Urothelium cell line (cell line): ENCODE data around the gene CCDC137.

Experiments
- DNase-seq: peaks from one replicate; pipeline ENCODE4 v3.0.0; 2011; ENCODE audit warnings: low spot score, mixed read lengths
- FAIRE-seq: peaks from 2 replicates; lab custom pipeline; 2011; peaks lifted over from hg19 to GRCh38; lab: Jason Lieb, UNC

CCDC137 gene

DNA sequence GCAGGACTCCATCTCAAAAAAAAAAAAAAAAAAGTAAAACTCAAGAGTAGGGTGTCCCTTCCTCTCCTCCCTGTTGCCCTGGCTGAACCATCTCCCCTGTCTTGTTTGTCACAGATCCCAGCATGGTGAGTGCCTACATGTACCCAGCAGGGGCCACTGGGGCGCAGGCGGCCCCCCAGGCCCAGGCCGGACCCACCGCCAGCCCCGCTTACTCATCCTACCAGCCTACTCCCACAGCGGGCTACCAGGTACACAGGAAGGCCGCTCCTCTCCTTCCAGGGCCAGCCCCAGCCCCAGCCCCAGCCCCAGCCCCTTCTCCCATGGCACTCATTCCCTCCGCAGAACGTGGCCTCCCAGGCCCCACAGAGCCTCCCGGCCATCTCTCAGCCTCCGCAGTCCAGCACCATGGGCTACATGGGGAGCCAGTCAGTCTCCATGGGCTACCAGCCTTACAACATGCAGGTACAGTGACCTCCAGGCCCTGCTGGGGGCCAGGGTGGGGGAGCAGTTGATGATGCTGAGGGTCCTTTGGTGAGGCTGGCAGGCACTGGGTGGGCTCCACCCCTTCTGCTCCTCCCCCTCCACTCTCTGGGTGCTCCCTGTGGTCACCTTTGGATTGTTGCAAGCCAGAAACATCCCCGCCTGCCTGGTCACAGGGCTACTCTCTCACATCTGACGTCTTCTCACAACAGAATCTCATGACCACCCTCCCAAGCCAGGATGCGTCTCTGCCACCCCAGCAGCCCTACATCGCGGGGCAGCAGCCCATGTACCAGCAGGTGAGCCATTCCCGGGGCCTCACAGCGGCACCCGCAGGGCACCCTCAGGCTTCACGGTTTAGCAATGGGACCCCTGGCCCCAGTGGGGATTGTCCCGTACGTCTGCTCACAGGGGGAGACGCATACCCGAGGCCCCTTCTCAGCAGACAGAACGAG is 34.1 kb downstream of the CCDC137 start:
- DNase-seq, result no peak
- FAIRE-seq, result no peak

DNA sequence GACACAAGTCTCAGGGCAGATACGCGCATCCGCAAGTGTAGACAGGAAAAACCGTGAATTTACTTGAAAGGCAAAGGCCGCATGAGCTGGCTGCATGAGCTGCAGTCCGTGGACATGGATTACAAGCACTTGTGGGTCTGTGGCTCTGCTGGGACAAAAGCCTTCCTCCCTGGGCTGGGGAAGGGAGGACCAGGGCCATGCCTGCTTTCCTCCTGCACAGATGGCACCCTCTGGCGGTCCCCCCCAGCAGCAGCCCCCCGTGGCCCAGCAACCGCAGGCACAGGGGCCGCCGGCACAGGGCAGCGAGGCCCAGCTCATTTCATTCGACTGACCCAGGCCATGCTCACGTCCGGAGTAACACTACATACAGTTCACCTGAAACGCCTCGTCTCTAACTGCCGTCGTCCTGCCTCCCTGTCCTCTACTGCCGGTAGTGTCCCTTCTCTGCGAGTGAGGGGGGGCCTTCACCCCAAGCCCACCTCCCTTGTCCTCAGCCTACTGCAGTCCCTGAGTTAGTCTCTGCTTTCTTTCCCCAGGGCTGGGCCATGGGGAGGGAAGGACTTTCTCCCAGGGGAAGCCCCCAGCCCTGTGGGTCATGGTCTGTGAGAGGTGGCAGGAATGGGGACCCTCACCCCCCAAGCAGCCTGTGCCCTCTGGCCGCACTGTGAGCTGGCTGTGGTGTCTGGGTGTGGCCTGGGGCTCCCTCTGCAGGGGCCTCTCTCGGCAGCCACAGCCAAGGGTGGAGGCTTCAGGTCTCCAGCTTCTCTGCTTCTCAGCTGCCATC is 34.9 kb downstream of the CCDC137 start:
- DNase-seq, result no peak
- no peak for FAIRE-seq

DNA sequence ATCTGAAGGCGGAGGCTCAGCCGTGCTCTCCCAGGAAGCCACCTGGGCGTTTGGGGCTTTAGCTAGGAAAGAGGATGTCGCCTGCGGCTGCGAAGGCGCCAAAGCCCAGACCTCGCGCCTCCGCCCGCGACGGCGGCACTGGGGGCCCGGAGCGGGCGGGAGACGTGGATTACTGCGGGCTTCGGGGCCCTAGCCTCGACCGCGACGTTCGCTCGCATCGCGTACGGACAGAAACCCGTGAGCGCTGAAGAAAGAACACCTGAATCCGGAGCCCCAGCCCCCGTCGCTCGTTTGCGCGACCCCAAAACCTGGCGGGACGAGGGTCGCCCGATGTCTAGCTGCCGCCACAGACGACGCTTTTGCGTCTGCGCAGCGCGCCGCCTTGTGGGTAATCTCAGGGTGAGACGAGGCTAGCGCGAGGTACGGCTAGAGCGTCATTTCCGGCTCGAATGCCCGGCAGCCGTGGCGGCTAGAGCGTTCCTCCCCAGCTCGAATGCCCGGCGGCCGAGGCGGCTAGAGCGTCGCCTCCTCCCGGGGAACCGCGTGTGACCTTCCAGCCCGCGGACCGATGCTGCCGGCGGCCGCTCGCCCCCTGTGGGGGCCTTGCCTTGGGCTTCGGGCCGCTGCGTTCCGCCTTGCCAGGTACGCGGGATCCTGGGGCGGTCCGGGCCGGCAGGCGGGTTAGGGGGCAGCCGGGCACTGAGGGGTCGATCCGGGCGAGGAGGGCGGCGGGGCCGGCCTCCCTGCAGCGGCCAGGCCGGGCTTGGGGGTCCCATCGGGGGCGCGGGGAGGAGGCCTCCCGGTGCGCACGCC is 36.6 kb downstream of the CCDC137 start, which contains the start of gene MRPL12:
Gene MRPL12, plus strand, starts transcription at position 434 of the 813 bp plus-strand sequence. Its CDS starts 135 bp downstream, at position 569.
- FAIRE-seq (peak; percentile 98), DNase-seq (peak; percentile 99)

DNA sequence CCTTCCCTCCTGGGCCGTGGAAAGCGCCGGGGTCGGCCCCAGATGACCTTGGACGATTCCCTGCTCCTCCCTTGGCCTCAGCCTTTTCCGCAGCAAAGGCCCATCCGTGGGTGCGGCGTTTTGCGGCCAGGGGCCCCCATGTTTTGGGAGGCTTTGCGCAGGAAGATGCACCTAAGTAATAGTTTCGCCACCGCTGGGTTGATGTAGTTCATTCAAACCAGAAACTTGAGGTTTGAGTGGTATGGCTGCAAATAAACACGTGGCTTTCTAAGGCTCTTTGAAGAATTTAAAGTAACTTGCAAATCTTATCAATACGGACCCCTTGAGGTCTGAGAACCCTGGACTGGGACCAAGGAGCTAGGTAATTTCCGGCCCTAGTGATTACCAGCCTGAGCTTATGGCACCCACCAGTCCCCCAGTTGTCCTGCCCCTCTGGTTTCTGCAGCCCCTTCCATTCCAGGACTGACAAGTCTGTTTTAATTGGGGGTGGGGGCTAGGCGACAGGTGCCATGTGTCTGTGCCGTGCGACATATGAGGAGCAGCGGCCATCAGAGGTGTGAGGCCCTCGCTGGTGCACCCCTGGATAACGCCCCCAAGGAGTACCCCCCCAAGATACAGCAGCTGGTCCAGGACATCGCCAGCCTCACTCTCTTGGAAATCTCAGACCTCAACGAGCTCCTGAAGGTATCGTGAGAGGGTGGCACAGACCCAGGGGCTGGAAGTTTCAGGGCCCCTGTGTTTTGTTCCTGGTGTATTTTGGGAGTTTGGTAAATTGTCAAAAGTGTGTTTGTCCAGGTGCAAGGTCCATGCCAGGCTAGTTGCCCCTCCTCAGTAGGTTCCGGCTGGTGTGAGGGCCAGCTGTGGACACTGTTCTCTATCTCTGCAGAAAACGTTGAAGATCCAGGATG is 37.5 kb downstream of the CCDC137 start:
- FAIRE-seq (no peak), DNase-seq (no peak)

DNA sequence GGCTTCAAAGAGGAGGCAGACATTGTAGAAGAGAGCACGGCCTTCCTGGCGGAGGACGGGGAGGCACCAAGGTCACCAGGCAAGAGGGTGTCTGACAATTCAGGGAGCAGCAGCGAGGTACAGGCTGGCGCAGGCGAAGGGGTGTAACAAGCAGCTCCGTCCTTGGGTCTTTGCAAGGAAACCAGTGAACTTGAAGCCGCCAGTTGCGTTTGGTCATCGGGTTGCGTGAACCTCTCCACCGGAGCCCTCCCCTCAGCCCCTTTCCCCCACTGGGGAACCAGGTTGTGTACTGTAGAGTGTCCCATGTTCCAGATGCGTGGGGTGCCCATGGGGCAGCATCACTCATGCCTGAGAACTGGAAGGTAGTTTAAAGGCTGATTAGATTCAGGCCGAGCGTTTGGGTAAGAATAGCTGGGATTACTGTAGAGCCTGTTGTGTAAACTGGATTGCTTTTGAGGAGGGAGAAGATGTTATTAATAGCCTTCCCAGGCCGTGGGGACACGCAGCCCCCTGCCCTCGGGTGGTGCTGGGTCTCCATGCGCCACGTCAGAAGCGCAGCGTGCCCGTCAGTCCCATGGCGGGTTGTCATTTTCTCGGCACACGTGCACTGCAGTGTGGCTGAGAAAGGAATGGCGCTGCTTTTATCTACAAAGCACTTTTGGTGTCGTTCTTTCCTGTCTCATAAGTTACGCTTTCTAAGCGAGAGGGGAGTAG is 39.1 kb downstream of the CCDC137 start:
- DNase-seq (no peak), FAIRE-seq (no peak)

DNA sequence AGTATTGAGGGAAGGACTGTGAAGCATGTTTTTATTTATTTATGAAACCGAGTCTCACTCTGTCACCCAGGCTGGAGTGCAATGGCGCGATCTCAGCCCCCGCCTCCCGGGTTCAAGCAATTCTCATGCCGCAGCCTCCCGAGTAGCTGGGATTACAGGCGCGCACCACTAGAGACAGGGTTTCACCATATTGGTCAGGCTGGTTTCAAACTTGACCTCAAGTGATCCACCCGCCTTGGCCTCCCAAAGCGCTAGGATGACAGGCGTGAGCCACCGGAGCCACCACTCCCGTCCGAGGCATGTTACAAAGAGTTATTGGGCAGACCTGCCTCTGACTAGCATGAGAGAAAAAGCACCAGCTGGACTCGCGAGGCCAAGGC is 39.7 kb downstream of the CCDC137 start:
- no peak for DNase-seq
- FAIRE-seq, result no peak

DNA sequence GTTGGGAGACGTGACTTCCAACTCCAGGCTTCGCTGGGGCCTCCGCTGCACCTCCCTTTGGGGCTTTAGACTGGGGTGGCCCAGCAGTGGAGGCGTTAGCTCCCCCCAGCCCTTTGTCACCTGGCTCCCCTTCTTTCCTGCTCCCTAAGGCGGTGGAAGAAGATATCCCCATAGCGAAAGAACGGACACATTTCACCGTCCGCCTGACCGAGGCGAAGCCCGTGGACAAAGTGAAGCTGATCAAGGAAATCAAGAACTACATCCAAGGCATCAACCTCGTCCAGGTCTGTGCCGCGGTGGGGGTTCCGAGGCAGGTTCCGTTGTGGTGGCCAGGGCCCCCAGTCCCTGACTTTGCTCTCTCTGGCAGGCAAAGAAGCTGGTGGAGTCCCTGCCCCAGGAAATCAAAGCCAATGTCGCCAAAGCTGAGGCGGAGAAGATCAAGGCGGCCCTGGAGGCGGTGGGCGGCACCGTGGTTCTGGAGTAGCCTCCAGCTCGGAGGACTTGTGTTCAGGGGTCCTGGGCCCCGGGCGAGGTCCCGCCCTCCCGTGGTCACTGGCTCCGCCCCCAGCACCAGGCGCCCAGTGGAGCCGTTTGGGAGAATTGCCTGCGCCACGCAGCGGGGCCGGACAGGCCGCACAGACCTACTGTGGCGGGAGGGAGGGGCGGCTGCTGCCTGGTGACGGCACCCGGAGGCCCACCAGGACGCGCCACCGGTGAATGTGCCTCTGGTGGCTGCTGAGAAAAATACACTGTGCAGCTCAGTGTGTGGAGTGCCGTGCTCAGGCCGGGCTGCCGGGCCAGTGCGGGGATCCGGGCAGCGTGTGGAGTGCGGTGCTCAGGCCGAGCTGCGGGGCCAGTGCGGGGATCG is 40.5 kb downstream of the CCDC137 start:
- FAIRE-seq (peak; percentile 17), DNase-seq (no peak)

DNA sequence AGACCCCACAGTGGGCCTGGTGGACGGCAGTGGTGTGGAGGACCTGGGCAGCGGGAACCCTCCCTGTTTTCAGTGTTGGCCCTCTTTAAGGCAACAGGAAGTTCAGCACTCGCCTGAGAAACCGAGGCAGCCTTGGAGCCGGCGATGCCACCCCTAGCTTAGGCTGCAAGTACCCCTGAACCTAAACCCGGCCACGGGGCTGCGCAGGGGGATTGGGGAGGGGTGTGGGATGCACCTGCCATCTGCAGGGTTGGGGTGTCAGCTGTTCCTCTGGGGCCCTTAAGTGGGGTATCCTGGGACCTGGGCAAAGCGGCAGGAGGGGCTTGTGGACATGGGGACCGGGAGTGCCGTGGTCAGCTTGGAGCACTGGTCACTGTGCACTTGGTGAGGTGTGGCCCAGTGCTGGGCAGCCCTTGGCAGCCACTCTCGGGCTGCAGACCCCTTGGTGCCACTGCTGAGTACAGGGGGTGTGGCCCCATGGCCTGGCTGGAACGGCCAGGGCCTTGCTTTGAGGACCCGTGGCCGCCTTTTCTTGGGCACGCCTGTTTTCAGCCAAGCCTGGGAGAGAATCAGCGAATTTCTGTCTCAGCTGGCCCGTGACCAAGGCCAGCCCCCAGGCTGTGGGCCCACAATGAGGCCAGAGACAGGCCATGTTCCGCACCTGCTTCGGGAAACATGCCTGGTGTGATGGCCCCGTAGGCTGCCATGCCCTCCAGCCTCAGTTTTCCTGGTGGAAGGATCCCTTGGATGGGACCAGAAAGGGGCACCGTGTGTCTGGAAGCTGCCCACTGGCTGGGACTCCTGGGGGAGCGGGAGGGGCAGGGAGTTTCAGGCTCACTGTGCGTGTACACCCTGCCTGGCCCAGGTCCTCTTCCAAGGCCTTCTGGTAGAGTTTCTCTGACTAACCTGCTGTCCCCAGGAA is 41.4 kb downstream of the CCDC137 start:
- FAIRE-seq (no peak), DNase-seq (no peak)

DNA sequence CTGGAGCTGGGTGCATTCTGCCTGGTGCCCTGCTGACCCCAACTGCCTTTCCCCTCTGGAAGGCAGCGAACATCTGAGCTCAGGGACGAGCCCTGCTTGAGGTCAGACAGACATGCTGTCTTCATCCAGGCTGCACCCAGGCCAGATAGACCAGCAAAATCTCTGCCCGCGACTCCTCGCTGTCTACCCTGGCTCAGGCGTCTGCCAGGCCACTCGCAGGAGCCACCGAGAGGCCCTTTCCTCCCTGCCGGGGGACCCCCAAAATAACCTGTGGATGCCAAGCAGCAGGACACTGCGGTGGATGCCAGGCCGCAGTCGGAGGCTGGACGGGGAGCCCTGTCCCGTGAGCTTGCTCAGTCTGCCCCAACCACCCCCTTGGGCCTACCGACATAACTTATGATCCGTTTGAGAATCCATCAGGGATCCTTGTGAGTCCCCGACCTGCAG is 42.2 kb downstream of the CCDC137 start:
- DNase-seq (no peak), FAIRE-seq (no peak)

DNA sequence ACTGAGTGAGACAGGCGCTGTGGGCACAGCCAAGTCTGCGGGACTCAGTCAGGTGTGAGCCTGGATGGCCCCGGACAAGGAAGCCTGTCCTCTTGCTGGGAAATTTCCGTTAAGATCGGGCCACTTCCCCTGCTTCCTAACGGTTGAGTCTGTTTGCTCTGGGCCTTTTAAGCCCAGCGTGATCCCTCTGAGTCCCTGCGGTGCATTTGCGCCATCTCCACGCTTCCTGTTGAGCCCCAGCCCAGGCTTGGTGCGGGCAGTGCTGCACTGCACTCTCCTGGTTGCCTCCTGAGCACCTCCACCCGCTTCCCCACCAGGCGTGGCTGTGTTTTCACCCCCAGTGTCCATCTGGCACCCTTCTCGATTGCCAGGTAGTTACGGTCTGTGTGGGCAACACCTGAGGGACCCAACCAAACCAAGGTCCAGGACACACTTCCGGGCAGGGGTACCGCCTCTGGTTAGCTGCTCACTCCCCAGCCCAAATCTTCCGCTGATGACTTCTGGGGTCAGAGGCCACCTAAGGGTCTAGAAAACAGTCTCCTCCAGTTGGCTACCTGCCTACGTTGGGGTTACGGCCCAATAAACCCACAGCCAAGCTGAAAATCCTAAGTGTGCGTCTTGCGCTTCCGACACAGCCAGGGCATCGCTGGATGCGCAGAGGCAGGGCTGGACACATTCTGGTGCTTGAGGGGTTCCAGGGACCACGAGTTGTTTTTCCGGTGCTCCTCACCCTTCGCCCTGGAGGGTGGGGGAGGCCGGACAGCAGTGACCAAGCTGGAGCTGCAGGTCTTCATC is 44.2 kb downstream of the CCDC137 start:
- FAIRE-seq (no peak), DNase-seq (no peak)

DNA sequence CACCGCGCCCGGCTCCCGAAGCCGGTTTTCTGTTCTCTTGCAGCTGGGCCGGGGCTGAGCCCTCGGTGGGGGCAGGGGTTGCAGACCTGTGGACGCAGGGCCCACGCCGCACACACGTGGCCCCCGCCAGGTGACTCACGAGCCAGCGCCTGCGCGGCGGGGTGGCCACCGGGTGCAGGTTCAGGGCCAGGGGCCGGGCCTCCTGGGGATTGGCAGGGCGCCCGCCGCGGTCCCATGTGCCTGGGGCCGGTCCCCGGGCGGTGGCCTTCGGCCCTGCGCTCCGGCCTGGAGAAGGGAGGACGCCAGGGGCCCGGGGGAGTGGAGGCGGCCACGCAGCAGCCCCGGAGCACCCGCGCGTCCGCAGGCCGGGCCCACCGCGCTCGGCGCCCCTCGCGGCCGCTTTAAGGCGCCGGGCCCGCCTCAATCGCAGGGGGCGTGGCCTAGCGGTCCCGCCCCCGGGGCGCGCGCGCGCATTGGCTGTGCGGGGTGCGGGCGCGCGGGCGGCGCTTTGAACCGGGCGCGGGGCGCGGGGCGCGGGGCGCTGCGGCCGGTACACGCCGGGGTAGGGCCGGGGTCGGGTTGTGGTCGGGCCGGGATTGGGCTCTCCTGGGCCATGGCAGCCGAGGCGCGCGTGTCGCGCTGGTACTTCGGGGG is 45.4 kb downstream of the CCDC137 start, which contains the start of gene SLC25A10:
Gene SLC25A10, plus strand, starts transcription at position 471 of the 654 bp plus-strand sequence. Its CDS starts 143 bp downstream, at position 614.
- FAIRE-seq (no peak), DNase-seq (peak; percentile 97)

DNA sequence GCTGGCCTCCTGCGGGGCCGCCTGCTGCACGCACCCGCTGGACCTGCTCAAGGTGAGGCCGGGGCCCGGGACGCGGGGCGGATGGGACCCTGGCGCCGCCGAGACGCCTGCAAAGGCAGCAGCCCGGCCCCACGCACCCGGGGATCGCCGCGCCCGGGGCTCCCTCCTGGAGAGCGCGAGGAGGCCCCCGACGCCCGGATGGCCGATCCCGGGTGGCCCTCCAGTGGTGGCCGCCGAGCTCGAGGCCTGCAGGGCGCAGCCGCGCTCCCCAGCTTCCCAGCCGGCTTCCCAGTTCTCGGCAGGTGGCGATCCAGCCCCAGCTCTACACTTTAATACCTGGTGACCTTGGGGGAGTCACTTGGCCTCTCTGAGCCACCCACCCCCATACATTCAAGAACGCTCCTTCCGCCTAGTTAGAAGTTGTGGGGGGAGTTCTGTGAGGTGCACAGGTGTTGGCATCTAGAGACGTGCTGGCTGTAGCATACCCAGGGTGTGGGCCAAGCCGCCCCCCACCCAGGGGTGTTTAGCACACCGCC is 46.0 kb downstream of the CCDC137 start:
- DNase-seq (peak; percentile 76), FAIRE-seq (no peak)

DNA sequence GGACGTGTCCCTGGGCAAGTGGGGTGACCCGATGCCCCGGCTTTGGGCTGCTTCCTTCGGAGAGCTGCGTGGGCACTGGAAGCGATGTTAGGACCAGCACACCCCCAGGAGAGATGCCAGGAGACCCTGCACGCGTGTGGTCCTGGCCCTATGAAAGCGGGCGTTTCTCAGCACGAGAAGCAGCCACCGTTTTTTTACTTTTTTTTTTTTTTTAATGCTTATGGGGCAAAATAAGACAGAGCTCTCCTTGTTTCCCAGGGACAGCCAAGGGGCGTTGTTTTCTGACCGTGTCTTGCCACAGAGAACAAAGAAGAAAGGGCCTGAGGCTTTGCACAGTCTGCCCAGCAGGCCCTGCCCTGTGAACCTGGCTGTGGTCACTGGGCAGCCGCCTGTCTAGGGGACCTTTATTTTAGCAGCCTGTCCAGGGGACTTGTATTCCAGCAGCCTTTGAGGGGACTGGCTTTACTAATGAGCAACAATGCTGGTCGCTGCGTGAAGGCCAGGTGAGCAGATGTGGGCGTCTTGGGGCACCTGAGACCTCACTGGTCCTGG is 46.5 kb downstream of the CCDC137 start:
- FAIRE-seq (no peak), DNase-seq (no peak)

DNA sequence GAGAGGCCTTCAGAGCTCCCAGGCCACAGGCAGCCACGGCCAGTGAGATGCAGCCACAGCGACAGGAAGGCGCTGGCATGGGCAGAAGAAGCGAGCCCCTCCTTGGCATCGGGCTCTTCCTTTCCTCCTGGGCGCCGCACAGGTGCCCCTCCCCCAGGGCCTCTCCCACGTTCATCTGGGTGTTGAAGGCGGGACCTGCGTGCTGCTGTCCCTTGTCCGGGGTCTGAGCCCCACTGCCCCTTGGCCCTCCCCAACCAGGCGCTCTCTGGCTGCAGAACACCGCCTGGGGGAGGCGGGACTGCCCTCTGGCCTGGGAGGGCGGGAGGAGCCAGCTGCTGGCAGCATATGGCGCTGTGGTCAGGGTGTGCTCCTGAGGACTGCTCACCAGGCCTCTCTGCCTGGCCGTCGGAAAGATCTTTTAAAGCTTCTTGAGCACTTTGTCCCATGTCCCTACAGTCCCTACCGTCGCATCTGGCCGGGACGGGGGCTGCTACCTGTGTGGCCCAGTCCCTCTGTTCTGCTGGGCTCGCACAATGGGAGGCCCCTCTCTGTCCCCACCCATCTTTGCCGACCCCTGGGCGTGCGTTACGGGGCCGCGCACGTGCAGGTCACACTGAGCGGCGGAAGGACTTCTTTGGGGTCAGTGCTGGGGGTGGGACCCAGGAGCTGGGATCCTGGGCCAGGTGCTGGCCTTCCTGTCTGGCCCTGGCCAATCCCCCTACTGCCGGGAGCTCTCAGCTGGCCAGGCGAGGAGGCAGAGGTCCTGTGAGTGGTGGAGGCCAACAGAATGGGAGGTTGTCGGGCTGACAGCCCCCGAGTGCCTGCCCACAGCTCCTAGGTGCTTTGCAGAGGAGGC is 47.2 kb downstream of the CCDC137 start:
- DNase-seq (no peak), FAIRE-seq (no peak)
